GM12878 (cell line): ENCODE results near the gene B3GALT6.

Experiments
- ASH2L ChIP-seq: fragments of 300-600, 200-600 bp; sonication (generic); IDR thresholded peaks from 2 replicates; pipeline ENCODE4 v1.6.1; 2017; ENCODE audit warnings: low read depth, mild to moderate bottlenecking, borderline replicate concordance
- CBFB ChIP-seq: IDR thresholded peaks from 2 replicates; pipeline ENCODE4 v1.6.1; 2016; ENCODE audit warnings: antibody characterized with exemption, low read depth
- EZH2 ChIP-seq: IDR thresholded peaks from 2 replicates; pipeline ENCODE4 v1.6.1; 2012; ENCODE audit warnings: low read depth, mild to moderate bottlenecking, control low read depth, inconsistent platforms, low read length, borderline replicate concordance; ENCODE audit not compliant: control insufficient read depth
- PML ChIP-seq: IDR thresholded peaks from 2 replicates; pipeline ENCODE4 v1.6.1; 2012; ENCODE audit warnings: low read length, inconsistent platforms
- POLR2A ChIP-seq: IDR thresholded peaks from 2 replicates; pipeline ENCODE4 v1.6.1; 2011; ENCODE audit warnings: low read depth, mild to moderate bottlenecking, low read length
- SMC3 ChIP-seq: IDR thresholded peaks from 2 replicates; pipeline ENCODE4 v1.6.1; 2011; ENCODE audit warnings: low read length, improper control_type of control experiment, borderline replicate concordance
- SP1 ChIP-seq: IDR thresholded peaks from one replicate; pipeline ENCODE4 v1.6.1; 2011; ENCODE audit warnings: low read depth, low read length
- SUZ12 ChIP-seq: fragments of 200-600 bp; sonication (generic); IDR thresholded peaks from one replicate; pipeline ENCODE4 v1.6.1; 2018; ENCODE audit warnings: antibody characterized with exemption, mild to moderate bottlenecking; ENCODE audit not compliant: unreplicated experiment
- TCF12 ChIP-seq: IDR thresholded peaks from 2 replicates; pipeline ENCODE4 v1.6.1; 2011; ENCODE audit warnings: low read depth, mild to moderate bottlenecking, low read length
- ZSCAN29 ChIP-seq: fragments of 450-650 bp; IDR thresholded peaks from 2 replicates; pipeline ENCODE4 v1.6.1; 2017; ENCODE audit warnings: mild to moderate bottlenecking, moderate library complexity
- TF ChIP-seq, protein P1 (sequence below), 3 experiments: IDR thresholded peaks in 2 of 3; conservative IDR thresholded peaks in 1 of 3; 2 replicates each; pipeline ENCODE4 v1.5.1; 2011; ENCODE audit warnings: low read depth in 3 of 3, low read length in 3 of 3, mild to moderate bottlenecking in 3 of 3, control low read depth in 2 of 3, moderate library complexity in 2 of 3, inconsistent platforms in 1 of 3, mixed read lengths in 1 of 3; ENCODE audit not compliant: control insufficient read depth in 2 of 3, insufficient read depth in 1 of 3; ENCODE audit errors: extremely low read depth in 1 of 3
- TF ChIP-seq, protein P2 (sequence below): fragments of 450-650 bp; IDR thresholded peaks from 2 replicates; pipeline ENCODE4 v1.6.1; 2016; ENCODE audit warnings: mild to moderate bottlenecking
- TF ChIP-seq, protein P3 (sequence below): fragments of 450-650 bp; formaldehyde crosslinking; IDR thresholded peaks from 2 replicates; pipeline ENCODE4 v1.5.0; 2022; ENCODE audit warnings: mild to moderate bottlenecking, missing genetic modification characterization
- TF ChIP-seq, protein P4 (sequence below): IDR thresholded peaks from 2 replicates; pipeline ENCODE4 v1.6.1; 2012; ENCODE audit warnings: low read depth, low read length, improper control_type of control experiment

DNA sequence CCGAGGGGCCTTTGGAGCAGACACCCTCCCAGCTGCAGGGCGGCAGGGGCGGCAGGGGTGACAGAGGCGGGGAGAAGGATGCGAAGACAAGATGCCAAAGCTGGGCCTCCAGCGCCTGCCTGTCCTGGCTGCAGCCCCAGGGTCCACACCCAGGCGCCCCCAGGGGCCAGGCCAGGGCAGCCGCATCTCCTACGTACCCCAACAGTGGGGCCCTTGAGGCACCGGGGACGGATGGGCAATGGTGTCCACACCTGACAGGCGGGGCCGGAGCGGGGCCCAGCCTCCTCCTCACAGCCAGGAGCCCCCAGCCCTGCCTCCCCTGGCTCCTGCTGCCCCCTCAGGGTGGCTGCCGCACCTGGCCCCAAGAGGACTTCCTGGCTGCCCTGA, 7.2 kb downstream of the B3GALT6 start:
- no peak for TF ChIP-seq CBFB
- TF ChIP-seq, protein P1, sequence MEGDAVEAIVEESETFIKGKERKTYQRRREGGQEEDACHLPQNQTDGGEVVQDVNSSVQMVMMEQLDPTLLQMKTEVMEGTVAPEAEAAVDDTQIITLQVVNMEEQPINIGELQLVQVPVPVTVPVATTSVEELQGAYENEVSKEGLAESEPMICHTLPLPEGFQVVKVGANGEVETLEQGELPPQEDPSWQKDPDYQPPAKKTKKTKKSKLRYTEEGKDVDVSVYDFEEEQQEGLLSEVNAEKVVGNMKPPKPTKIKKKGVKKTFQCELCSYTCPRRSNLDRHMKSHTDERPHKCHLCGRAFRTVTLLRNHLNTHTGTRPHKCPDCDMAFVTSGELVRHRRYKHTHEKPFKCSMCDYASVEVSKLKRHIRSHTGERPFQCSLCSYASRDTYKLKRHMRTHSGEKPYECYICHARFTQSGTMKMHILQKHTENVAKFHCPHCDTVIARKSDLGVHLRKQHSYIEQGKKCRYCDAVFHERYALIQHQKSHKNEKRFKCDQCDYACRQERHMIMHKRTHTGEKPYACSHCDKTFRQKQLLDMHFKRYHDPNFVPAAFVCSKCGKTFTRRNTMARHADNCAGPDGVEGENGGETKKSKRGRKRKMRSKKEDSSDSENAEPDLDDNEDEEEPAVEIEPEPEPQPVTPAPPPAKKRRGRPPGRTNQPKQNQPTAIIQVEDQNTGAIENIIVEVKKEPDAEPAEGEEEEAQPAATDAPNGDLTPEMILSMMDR (IDR thresholded peaks at IDR 0.05 in 2 of 3, conservative IDR thresholded peaks at IDR 0.05 in 1 of 3; ENCODE audit: control insufficient read depth in 2 of 3, extremely low read depth in 1 of 3, insufficient read depth in 1 of 3, low read depth in 3 of 3, low read length in 3 of 3) = no peak
- TF ChIP-seq, protein P2, sequence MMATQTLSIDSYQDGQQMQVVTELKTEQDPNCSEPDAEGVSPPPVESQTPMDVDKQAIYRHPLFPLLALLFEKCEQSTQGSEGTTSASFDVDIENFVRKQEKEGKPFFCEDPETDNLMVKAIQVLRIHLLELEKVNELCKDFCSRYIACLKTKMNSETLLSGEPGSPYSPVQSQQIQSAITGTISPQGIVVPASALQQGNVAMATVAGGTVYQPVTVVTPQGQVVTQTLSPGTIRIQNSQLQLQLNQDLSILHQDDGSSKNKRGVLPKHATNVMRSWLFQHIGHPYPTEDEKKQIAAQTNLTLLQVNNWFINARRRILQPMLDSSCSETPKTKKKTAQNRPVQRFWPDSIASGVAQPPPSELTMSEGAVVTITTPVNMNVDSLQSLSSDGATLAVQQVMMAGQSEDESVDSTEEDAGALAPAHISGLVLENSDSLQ = no peak
- no peak for TF ChIP-seq TCF12
- TF ChIP-seq EZH2 = no peak
- TF ChIP-seq, protein P3, sequence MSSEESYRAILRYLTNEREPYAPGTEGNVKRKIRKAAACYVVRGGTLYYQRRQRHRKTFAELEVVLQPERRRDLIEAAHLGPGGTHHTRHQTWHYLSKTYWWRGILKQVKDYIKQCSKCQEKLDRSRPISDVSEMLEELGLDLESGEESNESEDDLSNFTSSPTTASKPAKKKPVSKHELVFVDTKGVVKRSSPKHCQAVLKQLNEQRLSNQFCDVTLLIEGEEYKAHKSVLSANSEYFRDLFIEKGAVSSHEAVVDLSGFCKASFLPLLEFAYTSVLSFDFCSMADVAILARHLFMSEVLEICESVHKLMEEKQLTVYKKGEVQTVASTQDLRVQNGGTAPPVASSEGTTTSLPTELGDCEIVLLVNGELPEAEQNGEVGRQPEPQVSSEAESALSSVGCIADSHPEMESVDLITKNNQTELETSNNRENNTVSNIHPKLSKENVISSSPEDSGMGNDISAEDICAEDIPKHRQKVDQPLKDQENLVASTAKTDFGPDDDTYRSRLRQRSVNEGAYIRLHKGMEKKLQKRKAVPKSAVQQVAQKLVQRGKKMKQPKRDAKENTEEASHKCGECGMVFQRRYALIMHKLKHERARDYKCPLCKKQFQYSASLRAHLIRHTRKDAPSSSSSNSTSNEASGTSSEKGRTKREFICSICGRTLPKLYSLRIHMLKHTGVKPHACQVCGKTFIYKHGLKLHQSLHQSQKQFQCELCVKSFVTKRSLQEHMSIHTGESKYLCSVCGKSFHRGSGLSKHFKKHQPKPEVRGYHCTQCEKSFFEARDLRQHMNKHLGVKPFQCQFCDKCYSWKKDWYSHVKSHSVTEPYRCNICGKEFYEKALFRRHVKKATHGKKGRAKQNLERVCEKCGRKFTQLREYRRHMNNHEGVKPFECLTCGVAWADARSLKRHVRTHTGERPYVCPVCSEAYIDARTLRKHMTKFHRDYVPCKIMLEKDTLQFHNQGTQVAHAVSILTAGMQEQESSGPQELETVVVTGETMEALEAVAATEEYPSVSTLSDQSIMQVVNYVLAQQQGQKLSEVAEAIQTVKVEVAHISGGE (CRISPR knock-in tag) = no peak
- TF ChIP-seq SP1 = no peak
- TF ChIP-seq, protein P4, sequence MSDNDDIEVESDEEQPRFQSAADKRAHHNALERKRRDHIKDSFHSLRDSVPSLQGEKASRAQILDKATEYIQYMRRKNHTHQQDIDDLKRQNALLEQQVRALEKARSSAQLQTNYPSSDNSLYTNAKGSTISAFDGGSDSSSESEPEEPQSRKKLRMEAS = no peak
- TF ChIP-seq PML = no peak
- no peak for TF ChIP-seq ASH2L
- no peak for TF ChIP-seq SMC3
- no peak for TF ChIP-seq ZSCAN29
- no peak for TF ChIP-seq SUZ12
- no peak for TF ChIP-seq POLR2A
